GM12878 (cell line): Measurements from ENCODE around the gene CABP7.

ENCODE experiments used
- CEBPB ChIP-seq, 2 experiments: fragments of 150-350 bp in 1 of 2; IDR thresholded peaks; 2 replicates each; pipeline ENCODE4 v1.6.1; 2012 to 2014; ENCODE audit warnings: low read depth in 2 of 2, low read length in 2 of 2, borderline replicate concordance in 1 of 2, inconsistent platforms in 1 of 2
- CUX1 ChIP-seq: IDR thresholded peaks from 2 replicates; pipeline ENCODE4 v1.6.1; 2012; ENCODE audit warnings: improper control_type of control experiment, low read depth, low read length; ENCODE audit not compliant: insufficient replicate concordance
- FOS ChIP-seq: IDR thresholded peaks from 3 replicates; pipeline ENCODE4 v1.6.1; 2011; ENCODE audit warnings: borderline replicate concordance; ENCODE audit not compliant: insufficient read length; ENCODE audit errors: extremely low read depth
- FOXK2 ChIP-seq: fragments of 450-650 bp; IDR thresholded peaks from 2 replicates; pipeline ENCODE4 v1.6.1; 2017; ENCODE audit warnings: mild to moderate bottlenecking, moderate library complexity
- POLR2AphosphoS5 ChIP-seq: IDR thresholded peaks from 2 replicates; pipeline ENCODE4 v1.6.1; 2011; ENCODE audit warnings: mild to moderate bottlenecking, low read length, inconsistent platforms
- RAD21 ChIP-seq: IDR thresholded peaks from 2 replicates; pipeline ENCODE4 v1.6.1; 2011; ENCODE audit warnings: mild to moderate bottlenecking, low read depth, low read length, moderate library complexity; ENCODE audit not compliant: insufficient read depth
- SMARCA5 ChIP-seq: fragments of 450-650 bp; IDR thresholded peaks from 2 replicates; pipeline ENCODE4 v1.6.1; 2017; ENCODE audit warnings: mild to moderate bottlenecking
- SPI1 ChIP-seq: IDR thresholded peaks from 2 replicates; pipeline ENCODE4 v1.6.1; 2011; ENCODE audit warnings: low read depth, mild to moderate bottlenecking, low read length, moderate library complexity, borderline replicate concordance; ENCODE audit not compliant: insufficient read depth
- SREBF1 ChIP-seq: IDR thresholded peaks from 2 replicates; pipeline ENCODE4 v1.6.1; 2012; ENCODE audit warnings: mild to moderate bottlenecking, low read length
- TF ChIP-seq, protein P1 (sequence below), 3 experiments: IDR thresholded peaks in 2 of 3; conservative IDR thresholded peaks in 1 of 3; 2 replicates each; pipeline ENCODE4 v1.5.1; 2011; ENCODE audit warnings: low read depth in 3 of 3, low read length in 3 of 3, mild to moderate bottlenecking in 3 of 3, control low read depth in 2 of 3, moderate library complexity in 2 of 3, inconsistent platforms in 1 of 3, mixed read lengths in 1 of 3; ENCODE audit not compliant: control insufficient read depth in 2 of 3, insufficient read depth in 1 of 3; ENCODE audit errors: extremely low read depth in 1 of 3

GRCh38 chr22:29722587-29722986 is 2.8 kb downstream of the CABP7 start:
- TF ChIP-seq SPI1 (no peak), CUX1 (no peak), RAD21 (no peak), SREBF1 (no peak), POLR2AphosphoS5 (no peak), FOS (no peak), CEBPB (IDR thresholded peaks at IDR 0.05; ENCODE audit: borderline replicate concordance in 1 of 2, low read depth in 2 of 2, low read length in 2 of 2) (no peak), SMARCA5 (no peak), FOXK2 (no peak)
- TF ChIP-seq, protein P1, sequence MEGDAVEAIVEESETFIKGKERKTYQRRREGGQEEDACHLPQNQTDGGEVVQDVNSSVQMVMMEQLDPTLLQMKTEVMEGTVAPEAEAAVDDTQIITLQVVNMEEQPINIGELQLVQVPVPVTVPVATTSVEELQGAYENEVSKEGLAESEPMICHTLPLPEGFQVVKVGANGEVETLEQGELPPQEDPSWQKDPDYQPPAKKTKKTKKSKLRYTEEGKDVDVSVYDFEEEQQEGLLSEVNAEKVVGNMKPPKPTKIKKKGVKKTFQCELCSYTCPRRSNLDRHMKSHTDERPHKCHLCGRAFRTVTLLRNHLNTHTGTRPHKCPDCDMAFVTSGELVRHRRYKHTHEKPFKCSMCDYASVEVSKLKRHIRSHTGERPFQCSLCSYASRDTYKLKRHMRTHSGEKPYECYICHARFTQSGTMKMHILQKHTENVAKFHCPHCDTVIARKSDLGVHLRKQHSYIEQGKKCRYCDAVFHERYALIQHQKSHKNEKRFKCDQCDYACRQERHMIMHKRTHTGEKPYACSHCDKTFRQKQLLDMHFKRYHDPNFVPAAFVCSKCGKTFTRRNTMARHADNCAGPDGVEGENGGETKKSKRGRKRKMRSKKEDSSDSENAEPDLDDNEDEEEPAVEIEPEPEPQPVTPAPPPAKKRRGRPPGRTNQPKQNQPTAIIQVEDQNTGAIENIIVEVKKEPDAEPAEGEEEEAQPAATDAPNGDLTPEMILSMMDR (IDR thresholded peaks at IDR 0.05 in 2 of 3, conservative IDR thresholded peaks at IDR 0.05 in 1 of 3; ENCODE audit: control insufficient read depth in 2 of 3, extremely low read depth in 1 of 3, insufficient read depth in 1 of 3, low read depth in 3 of 3, low read length in 3 of 3) = no peak
